ENCODE measurements around the gene TMTC1. TPM values are rescaled to one million over a fixed set of nuclear protein-coding genes. Genes with fewer than 3 reads are reported as not detected.

TMTC1 gene
- polyA plus RNA-seq, 1 donor (not counting 4 experiments of a cell fraction or from before 2014, with no cell fraction given): 3.7 TPM

DNA sequence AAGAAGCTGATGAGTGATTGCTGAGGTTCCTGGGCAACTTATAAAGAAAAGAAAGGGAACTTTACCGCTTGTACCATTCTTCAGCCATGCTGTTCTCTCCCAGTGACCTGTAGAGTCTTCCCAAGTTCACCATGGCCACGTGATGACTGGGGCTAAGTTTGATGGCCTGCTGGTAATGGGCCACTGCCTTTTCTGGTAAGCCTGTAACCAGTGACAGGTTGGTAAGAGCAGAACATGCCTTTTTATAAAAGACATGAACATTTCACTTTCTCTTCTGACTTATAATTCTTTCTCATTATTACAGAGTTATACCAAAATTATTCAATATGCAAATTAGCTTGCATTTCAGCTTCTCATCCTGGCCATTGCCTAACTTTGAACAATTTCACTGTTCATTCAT, 265.3 kb downstream of the TMTC1 start:
- dilution Hi-C loops (cut with MboI; ENCODE audit: extremely low pct_ligation_motif_present, low sequenced_read_pairs): no loop called here
- Histone ChIP-seq H3K27ac (ENCODE audit: control insufficient read depth, insufficient read depth, low read length) (no peak overlapping the region), H3K9ac (ENCODE audit: control insufficient read depth, extremely low read depth, insufficient read depth, low read length) (no peak overlapping the region), H3K9me3 (ENCODE audit: control insufficient read depth, low read depth, low read length) (no peaks in the 10 kb centered on the region), H3K9me1 (ENCODE audit: control insufficient read depth, extremely low read depth, insufficient read depth, low read length) (no peaks in the 10 kb centered on the region), H3K27me3 (ENCODE audit: control insufficient read depth, extremely low read depth, insufficient read depth, low read length) (no peaks in the 10 kb centered on the region), H3K4me1 (ENCODE audit: control insufficient read depth, extremely low read depth, insufficient read depth, low read length) (no peaks in the 10 kb centered on the region), H2AFZ (ENCODE audit: control insufficient read depth, low read length) (no peak overlapping the region), H3K79me2 (ENCODE audit: control insufficient read depth, insufficient read depth, low read length) (no peaks in the 10 kb centered on the region), H3K36me3 (ENCODE audit: control insufficient read depth in 2 of 2, extremely low read depth in 1 of 2, insufficient read depth in 2 of 2, low read length in 2 of 2) (no peaks in the 10 kb centered on the region), H3K4me2 (ENCODE audit: control insufficient read depth, extremely low read depth, insufficient read depth, low read depth, low read length) (no peak overlapping the region), H4K20me1 (ENCODE audit: control insufficient read depth, extremely low read depth, insufficient read depth, low read length) (no peaks in the 10 kb centered on the region), H3K4me3 (ENCODE audit: control insufficient read depth in 2 of 3, extremely low read depth in 1 of 3, insufficient read depth in 2 of 3, low read depth in 1 of 3, low read length in 3 of 3) (no peak overlapping the region)
- no peak for DNase-seq (ENCODE audit: low read depth, low spot score)
- no peak for FAIRE-seq
- TF ChIP-seq, protein P1, sequence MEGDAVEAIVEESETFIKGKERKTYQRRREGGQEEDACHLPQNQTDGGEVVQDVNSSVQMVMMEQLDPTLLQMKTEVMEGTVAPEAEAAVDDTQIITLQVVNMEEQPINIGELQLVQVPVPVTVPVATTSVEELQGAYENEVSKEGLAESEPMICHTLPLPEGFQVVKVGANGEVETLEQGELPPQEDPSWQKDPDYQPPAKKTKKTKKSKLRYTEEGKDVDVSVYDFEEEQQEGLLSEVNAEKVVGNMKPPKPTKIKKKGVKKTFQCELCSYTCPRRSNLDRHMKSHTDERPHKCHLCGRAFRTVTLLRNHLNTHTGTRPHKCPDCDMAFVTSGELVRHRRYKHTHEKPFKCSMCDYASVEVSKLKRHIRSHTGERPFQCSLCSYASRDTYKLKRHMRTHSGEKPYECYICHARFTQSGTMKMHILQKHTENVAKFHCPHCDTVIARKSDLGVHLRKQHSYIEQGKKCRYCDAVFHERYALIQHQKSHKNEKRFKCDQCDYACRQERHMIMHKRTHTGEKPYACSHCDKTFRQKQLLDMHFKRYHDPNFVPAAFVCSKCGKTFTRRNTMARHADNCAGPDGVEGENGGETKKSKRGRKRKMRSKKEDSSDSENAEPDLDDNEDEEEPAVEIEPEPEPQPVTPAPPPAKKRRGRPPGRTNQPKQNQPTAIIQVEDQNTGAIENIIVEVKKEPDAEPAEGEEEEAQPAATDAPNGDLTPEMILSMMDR (optimal IDR thresholded peaks at IDR 0.05 in 1 of 3, IDR thresholded peaks at IDR 0.05 in 1 of 3, conservative IDR thresholded peaks at IDR 0.05 in 1 of 3; ENCODE audit: extremely low read depth in 1 of 3, insufficient read depth in 2 of 3, low read length in 3 of 3): no peak
- TF ChIP-seq EZH2 (IDR thresholded peaks at IDR 0.05; ENCODE audit: low read length): no peak

DNA sequence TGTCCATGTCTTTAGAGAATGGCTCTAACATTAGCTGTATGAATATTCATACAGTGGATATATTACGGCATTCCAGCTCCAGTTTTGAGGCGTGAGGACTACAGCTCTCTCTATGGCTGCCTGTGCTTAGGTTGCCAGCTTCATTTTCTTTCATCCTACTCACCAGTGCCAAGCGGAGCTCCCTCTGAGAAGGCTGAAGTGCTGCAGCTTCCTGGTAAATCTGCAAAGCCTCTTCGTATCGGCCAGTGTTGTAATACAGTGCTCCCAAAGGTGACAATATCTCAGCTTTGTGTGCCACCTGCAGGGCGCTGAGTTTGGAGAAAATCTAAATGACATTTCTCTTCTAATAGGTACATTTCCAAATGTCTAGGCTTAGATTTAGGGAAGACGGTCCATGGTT, 266.5 kb downstream of the TMTC1 start:
- Histone ChIP-seq H3K4me1 (ENCODE audit: control insufficient read depth, extremely low read depth, insufficient read depth, low read length) (no peaks in the 10 kb centered on the region), H3K4me2 (ENCODE audit: control insufficient read depth, extremely low read depth, insufficient read depth, low read depth, low read length) (no peak overlapping the region), H3K9me1 (ENCODE audit: control insufficient read depth, extremely low read depth, insufficient read depth, low read length) (no peaks in the 10 kb centered on the region), H4K20me1 (ENCODE audit: control insufficient read depth, extremely low read depth, insufficient read depth, low read length) (no peaks in the 10 kb centered on the region), H3K9ac (ENCODE audit: control insufficient read depth, extremely low read depth, insufficient read depth, low read length) (no peak overlapping the region), H2AFZ (ENCODE audit: control insufficient read depth, low read length) (no peak overlapping the region), H3K27me3 (ENCODE audit: control insufficient read depth, extremely low read depth, insufficient read depth, low read length) (no peaks in the 10 kb centered on the region), H3K79me2 (ENCODE audit: control insufficient read depth, insufficient read depth, low read length) (no peaks in the 10 kb centered on the region), H3K4me3 (ENCODE audit: control insufficient read depth in 2 of 3, extremely low read depth in 1 of 3, insufficient read depth in 2 of 3, low read depth in 1 of 3, low read length in 3 of 3) (no peak overlapping the region), H3K36me3 (ENCODE audit: control insufficient read depth in 2 of 2, extremely low read depth in 1 of 2, insufficient read depth in 2 of 2, low read length in 2 of 2) (no peaks in the 10 kb centered on the region), H3K27ac (ENCODE audit: control insufficient read depth, insufficient read depth, low read length) (no peak overlapping the region), H3K9me3 (ENCODE audit: control insufficient read depth, low read depth, low read length) (no peaks in the 10 kb centered on the region)
- FAIRE-seq: no peak
- dilution Hi-C loops (cut with MboI; ENCODE audit: extremely low pct_ligation_motif_present, low sequenced_read_pairs): no loop called here
- no peak for DNase-seq (ENCODE audit: low read depth, low spot score)
- TF ChIP-seq, protein P1 (optimal IDR thresholded peaks at IDR 0.05 in 1 of 3, IDR thresholded peaks at IDR 0.05 in 1 of 3, conservative IDR thresholded peaks at IDR 0.05 in 1 of 3; ENCODE audit: extremely low read depth in 1 of 3, insufficient read depth in 2 of 3, low read length in 3 of 3): no peak
